Stimulated activated CD8-positive, alpha-beta memory T cell treated with anti-CD3 and anti-CD28 coated beads, Interleukin-7, amount 100 ng/mL, for 24 hours (primary cell): ENCODE data around the gene RIC1.
"Not testable (repeated sequence)": the region's sequence is repeated elsewhere in the genome, so short reads cannot be mapped to it uniquely, and the experiment has no call there.

Experiments
- DNase-seq: peaks from one replicate; pipeline ENCODE4 v3.0.0-alpha.2; 2020; ENCODE audit warnings: low read depth

RIC1 gene

GRCh38 chr9:5721279-5722087 lies 92.6 kb downstream of the RIC1 start:
- no peak for DNase-seq

DNA sequence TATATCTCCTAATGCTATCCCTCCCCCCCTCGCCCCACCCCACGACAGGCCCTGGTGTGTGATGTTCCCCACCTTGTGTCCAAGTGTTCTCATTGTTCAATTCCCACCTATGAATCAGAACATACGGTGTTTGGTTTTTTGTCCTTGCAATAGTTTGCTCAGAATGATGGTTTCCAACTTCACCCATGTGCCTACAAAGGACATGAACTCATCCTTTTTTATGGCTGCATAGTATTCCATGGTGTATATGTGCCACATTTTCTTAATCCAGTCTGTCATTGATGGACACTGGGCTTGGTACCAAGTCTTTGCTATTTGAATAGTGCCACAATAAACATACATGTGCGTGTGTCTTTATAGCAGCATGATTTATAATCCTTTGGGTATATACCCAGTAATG lies 93.8 kb downstream of the RIC1 start:
- DNase-seq, result not testable (repeated sequence)

- DNase-seq, result no peak
Measured at GRCh38 chr9:5735072-5735471, 106.2 kb downstream of the RIC1 start.

DNA sequence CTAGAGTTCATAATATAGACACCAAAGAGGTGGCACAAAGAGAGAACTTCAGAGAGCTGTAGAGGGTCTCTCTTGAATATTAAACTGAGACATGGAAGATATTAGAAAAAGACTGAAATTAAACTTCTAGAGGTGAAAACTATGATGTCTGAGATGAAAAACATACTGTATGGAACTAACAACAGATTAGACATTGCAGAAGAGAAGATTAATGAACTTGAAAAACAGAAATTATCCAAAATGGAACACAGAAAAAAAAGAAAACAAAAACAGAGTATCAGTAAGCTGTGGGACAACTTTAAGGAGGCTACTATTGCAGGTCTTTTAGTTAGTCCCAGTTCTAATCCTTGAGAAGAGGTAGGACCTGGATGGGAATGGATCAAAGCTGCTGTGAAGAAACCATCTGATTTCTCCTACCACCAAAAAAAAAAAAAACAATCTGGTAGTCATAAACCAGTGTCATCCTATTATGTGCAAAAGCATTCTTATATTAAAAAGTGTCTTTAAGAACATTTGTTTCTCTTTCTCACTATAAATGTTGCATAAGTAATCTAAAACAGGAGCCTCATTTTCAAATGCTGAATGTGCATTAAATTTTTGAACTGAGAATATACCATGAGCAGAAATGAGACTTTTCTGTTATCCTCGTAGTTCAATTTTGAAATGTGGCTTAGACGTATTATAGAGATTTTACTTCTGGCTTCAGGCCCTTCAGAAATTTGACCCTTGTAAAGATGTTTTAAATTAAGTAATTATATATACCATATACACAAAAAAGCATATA lies 107.8 kb downstream of the RIC1 start:
- DNase-seq, result no peak

DNA sequence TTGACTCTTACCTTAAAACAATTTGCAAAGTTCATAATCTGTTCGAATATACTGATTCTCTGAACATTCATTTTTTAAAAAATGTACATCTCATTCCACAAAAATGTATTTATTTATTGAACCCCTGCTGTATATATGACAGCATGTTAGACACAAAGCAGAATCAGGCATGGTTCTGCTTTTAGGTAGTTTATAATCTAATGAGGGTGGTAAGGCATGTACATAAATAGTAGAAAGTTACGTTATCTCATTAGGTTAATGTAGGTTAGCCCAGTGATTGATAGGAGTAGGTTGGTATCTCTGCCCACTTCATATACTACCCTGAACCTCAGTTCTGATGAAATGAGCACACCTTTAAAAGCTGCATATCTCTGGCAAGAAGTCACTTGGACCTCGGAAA lies 114.2 kb downstream of the RIC1 start:
- no peak for DNase-seq

GRCh38 chr9:5748438-5748837 lies 119.5 kb downstream of the RIC1 start:
- DNase-seq, result no peak

GRCh38 chr9:5749306-5749705 lies 120.4 kb downstream of the RIC1 start:
- DNase-seq, result no peak

- DNase-seq, result no peak
Measured at GRCh38 chr9:5750569-5750968, 121.7 kb downstream of the RIC1 start.

DNA sequence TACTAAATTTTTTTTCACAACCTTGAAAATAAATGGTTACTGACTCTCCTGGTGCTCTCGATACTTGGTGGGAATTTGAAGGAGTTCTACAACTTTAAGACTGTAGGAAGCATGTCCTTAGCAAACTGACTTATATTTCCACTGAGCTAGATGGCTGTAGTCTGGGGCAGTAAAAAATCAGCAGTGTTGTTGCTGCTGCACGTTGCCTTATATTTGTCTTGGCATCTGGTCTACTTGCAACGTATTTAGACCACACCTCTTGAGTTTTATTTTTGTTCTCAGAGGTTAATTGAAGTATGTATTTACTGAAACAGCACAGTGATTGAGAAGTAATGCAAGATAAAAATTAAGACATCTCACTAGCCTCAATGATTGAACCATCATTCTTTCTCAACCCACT lies 127.7 kb downstream of the RIC1 start:
- no peak for DNase-seq

- no peak for DNase-seq
Measured at GRCh38 chr9:5760338-5760737, 131.4 kb downstream of the RIC1 start.

DNA sequence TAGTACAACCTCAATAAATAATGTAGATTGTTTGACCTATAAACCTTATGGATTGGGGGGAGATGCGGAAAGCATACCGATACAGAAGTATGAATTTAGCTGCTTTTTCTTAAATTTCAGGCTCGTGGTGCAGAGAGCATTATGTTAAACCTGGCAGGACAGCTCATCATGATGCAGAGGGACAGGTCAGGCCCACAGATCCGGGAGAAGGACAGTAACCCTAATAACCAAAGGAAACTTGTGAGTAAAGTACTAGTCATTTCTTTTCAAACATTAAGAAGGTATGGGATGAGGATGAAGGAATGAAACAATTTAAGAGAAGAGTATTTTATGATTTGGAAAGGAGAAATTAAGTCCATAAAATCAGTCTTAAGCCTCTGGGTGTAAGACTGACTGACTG lies 133.5 kb downstream of the RIC1 start:
- DNase-seq, result no peak

DNA sequence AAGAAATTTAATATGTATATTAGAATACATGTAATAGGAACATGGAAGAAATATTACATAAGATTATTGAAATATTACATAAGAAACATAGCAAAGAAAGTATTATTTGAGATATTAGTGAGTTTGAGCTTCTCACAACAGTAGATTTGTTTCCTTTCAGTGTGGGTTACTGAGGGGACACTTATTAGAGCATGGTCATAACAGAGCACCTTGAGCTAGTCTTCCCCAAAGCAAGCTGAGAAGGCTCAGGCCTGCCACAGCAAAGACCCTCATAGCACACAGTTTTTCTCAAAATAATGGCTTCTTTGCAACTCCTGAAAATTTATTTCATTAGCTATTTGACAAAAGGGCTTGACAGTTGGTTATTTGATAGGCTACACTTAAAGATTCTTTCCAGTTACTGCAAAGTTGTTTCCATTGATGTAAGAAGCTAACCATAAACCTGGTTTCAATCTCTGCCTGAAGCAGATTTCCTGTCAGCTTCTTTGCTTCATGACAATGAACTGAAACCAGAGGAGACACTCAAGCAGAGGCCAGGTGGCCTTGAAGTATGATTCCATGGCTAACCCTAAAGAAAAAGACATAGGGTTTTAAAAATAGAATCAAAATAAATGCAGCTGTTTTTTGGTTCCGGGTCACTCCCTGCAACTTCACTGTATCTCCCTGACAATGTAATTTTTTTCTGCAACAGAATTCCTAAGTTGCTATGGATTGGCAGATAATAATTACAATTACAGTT lies 135.4 kb downstream of the RIC1 start:
- DNase-seq, result no peak

DNA sequence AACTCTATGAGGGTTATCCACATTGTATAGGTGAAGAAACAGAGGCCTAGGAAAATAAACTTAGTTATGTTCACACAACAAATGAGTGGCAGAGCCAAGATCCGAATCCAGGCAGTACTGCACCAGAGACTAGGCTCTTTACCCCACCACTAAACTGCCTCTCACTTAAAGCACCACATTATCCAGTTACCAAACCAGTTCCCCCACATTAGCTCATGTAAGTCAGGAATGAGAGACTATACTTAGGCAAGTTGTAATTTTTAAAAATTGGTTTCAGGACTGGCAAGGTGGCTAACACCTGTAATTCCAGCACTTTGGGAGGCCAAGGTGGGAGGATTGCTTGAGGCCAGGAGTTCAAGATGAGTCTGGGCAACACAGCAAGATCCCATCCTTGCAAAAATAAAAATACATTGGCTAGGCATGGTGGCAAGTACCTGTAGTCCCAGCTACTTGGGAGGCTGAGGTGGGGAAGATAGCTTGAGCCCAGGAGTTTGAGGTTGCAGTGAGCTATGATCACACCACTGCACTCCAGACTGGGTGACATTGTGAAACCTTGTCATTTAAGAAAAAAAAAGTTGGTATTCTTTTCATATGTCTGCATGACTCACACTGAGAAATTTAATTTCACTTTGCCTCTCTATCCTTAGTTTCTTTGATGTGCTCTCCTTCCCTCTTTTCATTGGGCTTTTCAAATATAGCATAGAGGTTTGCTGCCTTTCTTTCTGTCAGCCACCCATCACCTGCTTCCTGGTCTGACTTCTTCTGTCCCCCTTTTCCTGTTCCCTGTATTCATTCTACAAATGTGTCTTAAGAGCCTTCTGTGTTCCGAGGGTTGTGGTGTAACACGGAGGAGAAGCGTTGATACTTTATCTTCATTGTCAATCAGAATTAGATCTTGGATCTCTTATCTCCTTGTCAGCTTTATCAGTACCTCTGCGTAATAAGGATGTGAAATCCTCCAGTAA lies 139.3 kb downstream of the RIC1 start:
- no peak for DNase-seq

GRCh38 chr9:5773324-5773999 lies 144.6 kb downstream of the RIC1 start:
- no peak for DNase-seq

GRCh38 chr9:5778805-5779204 lies 149.9 kb downstream of the RIC1 start:
- no peak for DNase-seq

DNA sequence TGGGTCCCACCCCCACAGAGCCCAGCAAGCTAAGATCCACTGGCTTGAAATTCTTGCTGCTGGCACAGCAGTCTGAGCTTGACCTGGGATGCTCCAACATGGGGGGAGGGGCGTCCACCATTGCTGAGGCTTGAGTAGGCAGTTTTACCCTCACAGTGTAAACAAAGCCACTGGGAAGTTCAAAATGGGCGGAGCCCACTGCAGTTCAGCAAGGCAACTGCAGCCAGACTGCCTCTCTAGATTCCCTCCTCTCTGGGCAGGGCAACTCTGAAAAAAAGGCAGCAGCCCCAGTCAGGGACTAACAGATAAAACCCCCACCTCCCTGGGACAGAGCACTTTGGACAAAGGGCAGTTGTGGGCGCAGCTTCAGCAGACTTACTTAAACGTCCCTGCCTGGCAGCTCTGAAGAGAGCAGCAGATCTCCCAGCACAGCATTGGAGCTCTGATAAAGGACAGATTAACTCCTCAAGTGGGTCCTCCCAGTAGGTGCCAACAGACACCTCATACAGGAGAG lies 150.9 kb downstream of the RIC1 start:
- DNase-seq, result not testable (repeated sequence)

DNA sequence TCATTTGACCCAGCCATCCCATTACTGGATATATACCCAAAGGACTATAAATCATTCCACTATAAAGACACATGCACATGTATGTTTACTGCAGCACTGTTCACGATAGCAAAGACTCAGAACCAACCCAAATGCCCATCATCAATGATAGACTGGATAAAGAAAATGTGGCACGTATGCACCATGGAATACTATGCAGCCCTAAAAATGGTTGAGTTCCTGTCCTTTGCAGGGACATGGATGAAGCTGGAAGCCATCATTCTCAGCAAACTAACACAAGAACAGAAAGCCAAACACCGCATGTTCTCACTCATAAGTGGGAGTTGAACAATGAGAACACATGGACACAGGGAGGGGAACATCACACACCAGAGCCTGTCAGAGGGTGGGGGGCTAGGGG lies 154.5 kb downstream of the RIC1 start:
- DNase-seq, result not testable (repeated sequence)

DNA sequence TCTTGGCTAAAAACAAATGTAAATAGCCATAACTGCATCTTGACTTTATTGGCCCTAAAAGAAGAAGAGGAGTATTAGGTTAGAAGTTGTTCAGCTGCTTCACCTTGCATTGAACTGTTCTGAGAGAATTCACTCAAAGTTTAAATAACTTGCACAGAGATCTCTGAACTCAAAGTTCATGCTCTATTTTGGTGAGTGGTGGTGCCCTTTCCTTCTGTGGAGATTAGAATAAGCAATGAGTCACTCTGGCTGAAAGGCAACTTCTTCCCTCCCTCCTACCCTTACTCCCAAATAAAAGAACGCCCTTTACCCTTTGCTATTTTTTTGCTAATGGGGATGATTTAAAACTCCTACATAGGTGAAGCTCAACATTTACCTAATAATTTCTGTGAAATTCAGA lies 155.1 kb downstream of the RIC1 start:
- no peak for DNase-seq

DNA sequence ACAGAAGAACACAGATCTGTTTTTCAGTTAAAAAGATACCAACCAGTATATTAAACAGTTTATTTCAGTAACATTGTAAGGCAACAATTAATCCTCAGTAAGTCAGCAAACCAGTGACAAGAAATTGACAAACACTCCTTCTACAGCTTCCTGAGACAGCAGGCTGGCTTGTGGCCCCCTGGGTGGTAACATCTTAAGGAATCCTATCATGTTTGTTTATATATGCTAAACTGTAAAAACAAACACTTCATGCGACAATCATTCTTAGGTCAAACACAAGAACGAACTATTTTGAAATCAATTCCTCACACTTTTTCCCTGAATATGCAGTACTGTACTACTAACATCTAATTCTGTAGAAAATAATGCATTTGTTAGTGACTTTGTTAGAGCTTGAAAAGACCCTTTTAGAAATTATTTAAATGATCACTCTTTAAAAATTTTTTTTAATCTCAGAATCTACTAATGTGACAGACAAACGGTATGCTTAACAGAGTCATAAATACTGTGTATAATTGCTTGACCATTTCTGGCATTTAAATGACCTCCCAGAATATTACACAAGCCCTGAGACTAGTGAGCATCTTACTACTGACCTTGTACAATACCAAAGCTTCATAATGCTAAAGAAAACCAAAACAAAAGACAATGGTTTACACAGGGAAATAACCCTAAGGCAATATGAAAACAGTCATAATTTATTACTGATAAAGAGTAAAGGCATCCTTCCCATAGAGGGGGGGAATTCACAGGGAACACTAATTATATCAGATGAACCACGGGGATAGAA lies 155.8 kb downstream of the RIC1 start:
- DNase-seq, result no peak
